GM18909 (cell line): ENCODE measurements around the gene MFSD6.

ENCODE experiments used
- ATAC-seq: cut with Tn5 transposase; IDR thresholded peaks from one replicate; pipeline ENCODE4 v1.9.1; 2021; ENCODE audit warnings: mild to moderate bottlenecking; ENCODE audit not compliant: unreplicated experiment, poor library complexity

The MFSD6 gene

DNA sequence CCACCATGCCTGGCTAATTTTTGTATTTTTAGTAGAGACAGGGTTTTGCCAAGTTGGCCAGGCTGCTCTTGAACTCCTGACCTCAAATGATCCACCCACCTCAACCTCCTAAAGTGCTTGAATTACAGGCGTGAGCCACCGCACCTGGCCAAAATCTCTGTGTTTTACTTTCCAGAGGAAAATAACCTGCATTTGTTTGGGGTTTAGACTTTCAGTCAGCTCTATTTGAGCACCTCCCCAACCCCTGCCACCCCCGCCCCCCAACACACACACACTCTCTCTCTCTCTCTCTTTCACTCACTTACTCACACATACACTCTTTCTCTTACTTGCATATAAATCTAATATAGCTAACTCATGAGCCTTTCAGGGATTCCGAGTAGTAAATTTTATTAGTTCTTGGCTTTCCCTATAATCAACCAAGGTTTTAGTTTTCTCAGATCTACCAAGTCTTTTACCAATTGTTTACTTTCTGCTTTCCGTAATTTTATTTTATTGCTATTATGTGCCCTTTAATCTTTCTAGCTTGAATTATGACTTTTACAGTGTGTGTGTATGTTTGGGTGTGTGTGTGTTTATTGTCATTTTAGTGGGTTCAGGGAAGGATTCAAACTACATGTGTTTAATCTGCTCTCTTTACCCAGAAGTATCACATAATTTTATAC, 24.5 kb downstream of the MFSD6 start:
- ATAC-seq, result no peak

DNA sequence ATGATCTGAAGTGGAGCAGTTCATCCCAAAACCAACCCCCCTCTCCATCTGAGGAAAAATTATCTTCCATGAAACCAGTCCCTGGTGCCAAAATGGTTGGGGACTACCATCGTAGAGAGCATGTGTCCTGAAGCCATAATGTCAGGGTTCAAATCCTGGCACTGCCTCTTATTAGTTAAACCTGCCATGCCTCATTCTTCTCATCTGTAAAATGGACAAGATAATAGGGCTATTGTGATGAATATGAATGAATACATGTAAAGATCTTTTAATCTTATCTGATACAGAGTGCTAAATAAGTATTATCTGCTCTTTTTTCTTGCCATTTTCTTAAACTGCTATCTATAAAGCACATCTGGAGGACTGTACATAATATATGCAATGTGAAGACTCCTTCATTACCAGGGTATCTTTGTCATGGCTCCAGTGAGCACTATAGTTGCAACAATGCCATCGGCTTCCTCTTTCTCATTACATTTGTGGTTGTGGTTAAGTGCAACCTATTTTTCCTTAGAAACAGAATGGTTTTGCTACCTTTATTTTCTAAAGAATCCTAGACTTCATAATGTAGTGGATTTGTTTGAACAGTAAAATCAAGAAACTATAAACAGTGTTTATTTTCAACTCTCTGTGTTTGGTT, 27.0 kb downstream of the MFSD6 start:
- ATAC-seq, result no peak

DNA sequence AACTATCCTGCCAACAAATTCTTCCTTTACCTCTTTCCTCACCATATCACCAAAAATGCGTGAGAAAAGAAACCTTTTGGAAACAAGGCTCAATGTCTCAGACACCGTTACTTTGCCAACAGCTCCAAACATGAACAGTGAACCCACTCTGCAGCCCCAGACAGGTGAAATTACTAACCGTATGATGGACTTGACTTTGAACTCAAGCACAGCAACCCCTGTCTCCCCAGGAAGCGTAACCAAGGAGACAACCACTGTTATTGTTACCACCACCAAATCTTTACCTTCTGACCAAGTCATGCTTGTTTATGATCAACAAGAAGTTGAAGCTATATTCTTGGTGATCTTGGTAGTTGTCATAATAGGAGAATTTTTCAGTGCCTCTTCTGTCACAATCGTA, 28.4 kb downstream of the MFSD6 start:
- ATAC-seq, result no peak

DNA sequence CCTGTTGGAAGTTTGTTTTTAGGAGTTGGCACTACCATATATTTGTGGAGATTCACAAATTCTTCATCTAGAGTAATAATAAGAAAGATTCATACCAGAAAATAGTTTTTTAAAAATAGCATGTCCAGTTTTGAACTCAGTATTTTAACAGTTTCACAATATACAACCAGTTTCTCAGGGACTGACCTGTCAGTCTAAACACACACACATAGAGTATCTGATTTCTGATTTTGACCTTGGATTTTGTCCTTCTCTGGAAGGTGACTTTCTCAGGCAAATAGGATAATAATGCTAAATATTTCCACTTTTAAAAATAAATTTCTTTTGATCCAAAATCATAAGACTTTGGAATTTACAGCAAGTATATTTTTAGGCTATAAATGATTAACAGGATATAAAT, 32.0 kb downstream of the MFSD6 start:
- no peak for ATAC-seq

DNA sequence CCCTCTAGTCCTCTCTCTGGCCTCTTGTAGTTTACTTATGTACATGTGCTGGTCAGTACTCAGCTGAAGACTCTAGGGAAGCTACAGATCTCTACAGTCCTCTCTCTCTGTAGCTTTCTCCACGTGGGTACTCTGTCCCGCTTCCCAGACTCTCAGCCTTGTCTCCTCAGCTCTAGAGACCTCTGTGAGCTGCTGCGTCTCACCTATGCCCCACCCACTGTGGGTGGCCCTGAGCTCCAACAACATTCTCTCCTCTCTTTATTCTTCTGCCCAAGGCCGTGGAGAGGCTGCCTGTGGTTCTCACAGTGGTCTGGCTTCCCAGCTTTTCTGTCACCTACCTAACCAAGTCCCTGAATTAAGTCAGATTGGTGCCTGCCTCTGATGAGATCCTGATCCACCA, 33.4 kb downstream of the MFSD6 start:
- ATAC-seq, result no peak

DNA sequence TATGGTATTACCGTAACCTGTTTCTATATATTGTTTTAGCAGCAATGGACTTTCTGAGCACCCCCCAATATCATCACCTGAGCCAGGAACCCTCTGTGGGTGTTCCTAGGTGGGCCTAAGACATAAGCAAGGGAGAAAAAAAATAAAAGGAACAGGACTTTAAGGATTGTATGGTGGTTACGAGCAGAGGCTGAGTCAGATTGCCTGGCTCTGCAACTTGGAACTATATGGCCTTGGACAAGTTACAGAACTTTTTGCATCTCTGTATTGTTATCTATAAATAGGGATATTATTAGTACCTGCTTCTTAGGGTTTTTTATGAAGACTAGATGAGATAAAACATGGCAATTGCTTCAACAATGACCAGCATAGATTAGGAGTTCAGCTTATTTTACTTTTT, 34.9 kb downstream of the MFSD6 start:
- no peak for ATAC-seq

DNA sequence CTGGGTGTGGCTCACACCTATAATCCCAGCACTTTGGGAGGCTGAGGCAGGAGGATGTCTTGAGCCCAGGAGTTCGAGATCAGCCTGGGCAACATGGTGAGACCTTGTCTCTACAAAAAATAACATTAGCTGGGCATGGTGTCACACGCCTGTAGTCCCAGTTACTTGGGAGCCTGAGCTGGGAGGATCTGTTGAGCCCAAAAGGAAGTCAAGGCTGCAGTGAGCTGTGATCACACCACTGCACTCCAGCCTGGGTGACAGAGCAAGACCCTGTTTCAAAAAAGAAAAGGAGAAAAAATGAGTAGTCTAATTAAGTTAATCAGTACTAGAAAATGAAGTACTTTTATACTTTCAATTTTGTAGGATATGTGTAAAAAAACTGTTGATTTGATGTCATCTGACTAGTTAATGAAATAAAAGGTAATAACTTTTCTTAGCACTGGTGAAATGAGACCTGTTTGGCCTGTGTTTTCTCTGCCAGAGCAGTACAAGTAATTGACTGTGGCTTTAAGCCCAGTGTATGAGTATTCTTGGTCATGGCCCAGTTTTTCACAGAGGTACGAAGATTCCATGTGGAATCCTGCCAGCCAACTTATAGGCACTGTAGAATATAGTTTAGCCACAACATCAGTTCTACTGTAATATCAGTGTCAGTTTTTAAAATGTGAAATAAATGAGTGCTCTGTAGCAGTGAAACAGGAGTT, 35.8 kb downstream of the MFSD6 start:
- no peak for ATAC-seq

DNA sequence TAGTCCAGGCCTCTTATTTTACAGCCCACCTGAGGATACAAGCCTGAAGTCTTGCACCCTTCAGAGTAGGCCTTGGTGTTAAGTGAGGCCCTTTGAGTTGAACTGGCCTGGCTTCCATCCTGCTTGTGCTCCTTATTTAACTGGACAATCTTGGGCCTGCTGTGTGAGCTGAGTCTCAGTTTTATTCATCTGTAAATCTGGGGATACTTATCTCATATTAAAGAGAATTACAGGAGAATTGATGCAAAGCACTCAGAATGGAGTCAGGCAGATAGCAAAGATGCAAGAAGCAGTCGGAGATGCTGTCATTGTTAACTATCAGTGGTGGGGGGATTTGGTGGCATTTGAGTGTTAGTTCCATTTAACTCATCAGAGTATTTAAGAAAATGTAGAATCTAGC, 36.8 kb downstream of the MFSD6 start:
- ATAC-seq, result no peak

DNA sequence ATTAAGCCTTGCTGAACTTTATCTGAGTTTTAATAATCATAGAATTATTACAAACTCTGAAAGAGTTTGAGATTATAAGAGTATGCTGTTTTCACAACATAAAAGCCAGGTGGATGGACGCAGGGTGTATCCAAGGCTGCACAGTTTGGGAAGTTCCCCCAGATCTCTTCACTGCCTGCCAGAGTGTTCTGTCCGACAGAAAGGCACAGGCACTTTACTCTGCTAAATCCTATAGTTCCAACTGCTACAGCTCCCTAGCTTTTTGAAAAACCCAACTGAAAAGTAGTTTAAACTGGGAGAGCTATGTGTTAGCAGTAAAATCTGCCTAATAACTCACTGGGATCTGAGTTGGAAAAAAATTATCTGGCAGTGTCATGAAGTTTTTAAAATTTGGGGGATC, 38.0 kb downstream of the MFSD6 start:
- ATAC-seq, result no peak

DNA sequence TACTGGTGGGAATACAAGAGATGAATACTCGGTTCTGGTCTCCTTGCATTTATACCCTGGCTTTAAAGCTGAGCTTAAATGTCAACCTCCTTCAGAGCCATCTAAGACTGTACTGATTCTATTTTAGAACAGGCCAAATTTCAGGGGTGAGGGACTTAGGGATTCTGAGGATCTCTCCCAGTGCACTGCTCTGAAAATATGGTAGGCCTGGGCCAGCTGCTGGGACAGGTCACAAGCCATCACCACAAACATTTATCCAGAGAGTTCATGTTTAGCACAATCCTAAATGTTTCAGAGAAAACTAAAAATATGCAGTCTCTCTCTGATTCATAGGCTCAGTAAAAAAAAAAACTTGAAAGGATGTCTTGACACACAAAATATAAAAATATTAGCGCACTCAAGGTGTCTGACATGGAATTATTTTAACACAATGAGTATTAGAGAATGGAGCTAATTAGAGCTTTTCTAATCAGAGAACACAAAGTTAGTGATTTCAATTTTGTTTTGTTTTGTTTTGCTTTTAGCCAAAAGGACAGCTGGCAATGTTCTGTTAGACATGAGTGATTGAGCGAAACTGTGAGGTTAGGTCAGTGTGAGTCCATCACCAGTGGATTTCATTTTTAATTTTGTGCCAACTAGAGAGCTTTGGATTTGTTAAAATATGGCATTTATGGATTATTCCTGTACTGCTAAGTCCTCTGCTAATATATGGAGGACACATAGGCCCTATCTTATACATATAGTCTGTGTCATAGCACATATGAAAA, 38.8 kb downstream of the MFSD6 start:
- no peak for ATAC-seq

DNA sequence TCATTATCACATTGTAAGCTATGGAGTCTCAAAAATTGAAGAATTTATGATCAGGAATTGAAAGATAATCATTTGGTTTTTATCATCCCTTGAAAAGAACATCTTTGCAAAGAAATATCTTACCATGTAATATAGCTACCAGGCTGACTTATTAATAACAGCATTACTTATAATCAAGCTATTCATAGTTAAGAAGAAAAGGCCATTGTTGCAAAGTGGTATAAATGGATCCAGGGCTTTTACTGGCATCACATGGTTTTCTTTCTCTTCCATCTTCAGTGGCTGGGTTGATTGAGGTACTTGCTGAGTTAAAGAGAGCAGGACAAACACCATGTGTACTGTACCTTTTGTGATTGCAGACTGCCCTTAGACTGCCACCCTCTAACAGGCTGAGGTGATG, 39.6 kb downstream of the MFSD6 start:
- ATAC-seq, result no peak

DNA sequence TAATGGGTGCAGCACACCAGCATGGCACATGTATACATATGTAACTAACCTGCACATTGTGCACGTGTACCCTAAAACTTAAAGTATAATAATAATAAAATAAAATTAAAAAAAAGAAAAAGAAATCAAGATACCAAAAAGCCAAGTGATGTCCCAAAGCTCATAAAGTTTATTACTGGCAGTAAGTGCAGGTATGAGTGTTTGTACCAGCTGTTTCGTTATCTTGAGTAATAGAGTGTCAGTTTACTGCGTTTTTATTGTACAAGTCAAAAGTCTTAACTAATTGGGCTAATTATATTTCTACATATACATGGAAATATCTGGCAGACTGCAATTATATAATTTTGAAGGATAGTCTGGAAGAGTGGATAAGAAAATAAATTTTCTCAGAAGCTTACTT, 41.8 kb downstream of the MFSD6 start:
- ATAC-seq, result no peak

DNA sequence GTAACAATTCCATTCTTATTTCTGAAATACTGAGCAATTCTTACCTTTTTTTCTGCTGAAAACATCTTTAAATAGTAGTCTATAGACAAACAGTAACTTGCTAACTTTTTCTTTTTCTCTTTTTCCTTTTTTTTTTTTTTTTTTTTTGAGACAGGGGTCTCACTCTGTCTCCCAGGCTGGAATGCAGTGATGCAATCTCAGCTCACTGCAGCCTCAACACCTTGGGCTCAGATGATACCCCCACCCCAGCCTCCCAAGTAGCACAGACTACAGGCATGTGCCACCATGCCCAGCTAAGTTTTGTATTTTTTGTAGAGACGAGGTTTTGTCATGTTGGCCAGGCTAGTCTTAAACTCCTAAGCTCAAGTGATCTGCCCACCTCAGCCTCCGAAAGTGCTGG, 42.2 kb downstream of the MFSD6 start:
- ATAC-seq, result no peak

DNA sequence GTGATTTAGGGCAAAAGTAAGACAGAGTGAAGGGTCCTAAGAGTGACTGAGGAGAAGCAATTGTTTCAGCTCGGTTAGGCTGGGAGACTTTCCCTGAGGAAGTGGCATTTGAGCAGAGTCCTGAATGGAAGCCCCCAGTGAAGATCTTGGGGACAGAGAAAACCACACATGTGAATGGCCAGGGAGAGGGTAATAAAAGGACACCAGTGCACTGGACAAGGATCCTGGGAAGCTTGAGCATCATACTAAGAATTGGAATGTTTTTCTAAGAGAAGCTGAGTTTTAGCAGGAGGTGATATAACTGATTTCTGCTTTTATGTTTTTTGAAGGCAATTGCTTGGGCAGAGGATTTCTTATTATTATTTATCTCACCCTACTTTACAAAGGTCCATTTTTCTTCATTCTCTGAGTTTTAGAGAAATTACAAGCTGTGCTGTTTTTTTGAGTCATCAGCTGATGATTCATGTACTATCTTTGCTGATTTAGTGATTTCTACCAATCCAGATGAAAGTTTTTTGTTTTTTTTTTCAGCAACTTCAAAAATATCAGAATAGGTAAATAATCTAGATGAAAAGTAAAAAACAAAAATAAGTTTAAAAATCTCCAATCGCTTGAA, 43.5 kb downstream of the MFSD6 start:
- no peak for ATAC-seq

DNA sequence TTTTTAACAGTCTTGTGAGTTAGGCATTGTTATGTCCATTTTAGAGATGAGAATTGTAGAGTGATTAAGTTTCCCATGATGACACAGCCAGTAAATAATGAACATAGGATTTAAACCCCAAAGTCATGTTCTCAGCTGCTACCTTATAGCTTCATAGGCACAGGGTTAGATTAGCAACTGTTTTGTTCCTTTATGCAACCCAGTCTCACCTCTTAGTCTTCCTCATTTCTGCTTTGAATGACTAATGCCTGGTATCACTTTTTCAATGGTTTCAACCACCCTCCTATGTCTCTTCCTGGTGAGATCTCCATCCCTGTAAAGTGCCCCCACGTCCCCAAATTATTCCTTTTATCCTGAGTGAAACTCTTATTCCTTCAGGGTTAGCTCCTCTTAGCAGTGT, 44.3 kb downstream of the MFSD6 start:
- ATAC-seq, result no peak

DNA sequence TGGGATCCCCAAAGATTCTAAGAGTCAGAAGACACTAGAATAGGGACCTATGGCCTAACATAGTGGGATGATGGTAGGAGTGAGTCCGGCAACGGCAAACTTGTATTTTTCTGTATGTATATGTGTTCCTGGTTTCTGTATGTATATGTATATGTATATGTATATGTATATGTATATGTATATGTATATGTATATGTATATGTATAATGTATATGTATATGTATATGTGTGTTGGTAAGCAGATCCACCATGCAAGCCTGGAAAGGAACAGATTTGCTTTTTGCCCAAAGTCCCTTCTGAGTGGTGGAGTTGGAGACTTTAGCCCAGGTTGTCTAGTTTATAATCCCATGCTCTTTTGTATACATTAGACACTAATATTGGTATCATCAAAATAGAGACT, 46.6 kb downstream of the MFSD6 start:
- ATAC-seq, result no peak

DNA sequence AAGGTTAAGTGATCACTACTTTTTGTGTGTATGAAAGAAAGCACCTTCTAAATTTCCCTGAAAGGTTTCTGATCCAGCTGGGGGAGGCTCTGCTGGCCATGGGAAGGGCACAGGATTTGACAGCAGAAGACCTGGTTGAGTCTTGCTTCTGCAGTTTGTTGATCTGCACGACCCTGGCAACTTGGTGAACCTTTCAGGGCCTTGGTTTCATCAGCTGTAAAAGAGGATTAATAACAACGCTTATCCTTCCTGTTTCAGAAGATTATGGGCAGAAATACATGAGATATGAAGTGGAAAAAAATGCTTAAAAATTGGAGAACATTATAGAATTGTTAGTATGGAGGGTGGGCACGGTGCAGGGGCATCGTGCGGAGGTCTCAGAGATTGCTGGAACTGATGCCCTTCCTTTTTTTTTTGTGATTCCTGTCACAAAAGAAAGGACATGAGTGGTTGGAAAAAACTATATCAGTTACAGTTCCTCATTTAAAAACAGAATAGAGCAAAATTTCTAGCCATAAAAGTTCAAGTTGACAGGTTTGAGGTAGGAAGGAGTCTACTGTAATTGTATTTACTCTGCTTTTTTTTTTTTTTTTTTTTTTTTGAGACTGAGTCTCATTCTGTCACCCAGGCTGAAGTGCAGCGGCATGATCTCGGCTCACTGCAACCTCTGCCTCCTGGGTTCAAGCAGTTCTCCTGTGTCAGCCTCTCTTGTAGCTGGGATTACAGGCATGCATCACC, 47.4 kb downstream of the MFSD6 start:
- no peak for ATAC-seq

DNA sequence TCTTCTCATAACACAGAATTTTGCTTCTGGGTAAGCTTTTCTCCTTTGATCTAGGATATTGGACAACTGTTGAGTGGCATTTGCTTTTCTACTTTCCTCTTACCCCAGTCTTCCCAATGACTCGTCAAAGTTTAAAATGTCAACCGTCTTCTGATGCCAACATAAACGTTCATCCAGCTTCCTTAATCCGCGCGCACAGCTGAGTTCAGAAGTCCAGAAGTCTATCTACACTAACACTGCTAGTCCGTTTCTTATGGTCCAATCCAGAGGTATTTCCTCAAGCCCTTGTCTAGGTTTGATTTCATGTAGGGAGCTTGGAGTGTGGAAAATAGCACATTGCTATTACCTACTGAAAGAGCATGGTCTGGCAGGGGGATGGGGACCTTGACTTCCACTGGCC, 48.7 kb downstream of the MFSD6 start:
- ATAC-seq, result no peak

DNA sequence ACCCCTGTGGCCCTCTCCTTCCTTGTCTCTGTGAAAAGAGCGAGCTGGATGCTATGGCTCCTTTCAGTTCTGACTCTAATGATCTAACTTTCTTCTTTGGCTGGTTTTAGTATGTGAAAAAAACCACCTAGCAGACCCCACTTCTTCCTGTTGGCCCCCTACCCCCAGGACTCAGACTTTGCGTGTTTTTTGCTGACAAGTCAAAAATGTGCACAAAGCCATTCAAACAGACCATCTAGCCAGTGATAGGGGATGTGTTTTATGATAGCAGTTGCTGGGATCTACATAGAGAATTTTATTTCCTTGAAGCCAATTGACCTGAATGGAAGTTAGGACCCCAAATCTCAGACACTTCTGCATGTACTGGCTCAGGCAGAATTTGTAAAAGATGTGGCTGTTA, 49.1 kb downstream of the MFSD6 start:
- ATAC-seq, result no peak
